ENCODE data around the gene ACTL7A.

The ACTL7A gene

DNA sequence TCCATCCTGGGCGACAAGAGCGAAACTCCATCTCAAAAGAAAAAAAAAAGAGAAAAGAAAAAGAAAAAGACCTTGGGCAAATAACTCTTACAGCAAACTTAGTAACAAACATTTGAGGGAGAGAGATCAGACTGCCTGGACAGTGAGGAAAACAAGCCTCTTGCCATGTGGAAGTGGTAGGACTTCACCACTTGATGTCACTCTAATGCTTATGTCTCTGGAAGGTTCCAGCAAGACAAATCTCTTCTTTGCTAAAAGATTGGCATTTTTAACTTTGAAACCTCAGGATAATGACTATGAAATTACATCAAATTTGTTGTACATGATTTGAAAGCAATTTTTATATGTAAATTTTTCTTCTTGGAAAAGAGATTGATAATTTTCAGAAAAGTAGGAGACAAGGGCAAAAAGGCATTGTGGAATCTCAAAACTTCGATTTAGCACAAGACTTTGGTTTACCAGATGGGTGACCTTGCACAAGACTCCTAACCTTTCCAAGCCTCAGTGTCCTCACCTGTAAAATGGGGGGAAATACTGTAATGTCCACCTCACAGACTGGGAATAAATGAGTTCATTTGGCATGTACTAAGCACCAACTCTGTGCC, 11.7 kb upstream of the ACTL7A start:
- DNase-seq, result no peak

- no peak for DNase-seq
These were observed 10.9 kb upstream of the ACTL7A start for GRCh38 chr9:108851138-108851537.

- no peak for DNase-seq
These were observed 10.0 kb upstream of the ACTL7A start for GRCh38 chr9:108852079-108852478.

- DNase-seq, result no peak
These were observed 8.0 kb upstream of the ACTL7A start for GRCh38 chr9:108854094-108854493.

- no peak for DNase-seq
These were observed 7.2 kb upstream of the ACTL7A start for GRCh38 chr9:108854641-108855528.

DNA sequence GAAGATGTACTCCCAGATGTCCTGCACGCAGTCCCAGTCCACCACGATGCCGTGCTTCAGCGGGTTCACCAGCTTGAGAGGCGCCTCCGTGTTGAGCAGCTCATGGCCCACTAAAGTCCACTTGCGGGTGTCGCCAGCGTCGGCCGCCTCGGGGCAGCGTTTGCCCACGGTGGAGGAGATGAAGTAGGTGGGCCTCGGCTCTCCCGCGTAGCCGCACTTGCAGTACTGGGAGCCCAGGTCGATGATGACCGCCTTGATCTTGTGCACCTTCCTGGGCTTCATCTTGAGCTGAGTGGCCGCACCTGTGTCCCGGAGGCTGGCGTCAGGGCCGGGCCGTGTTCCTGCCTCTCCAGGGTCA, 6.6 kb upstream of the ACTL7A start:
- no peak for DNase-seq

- DNase-seq, result no peak
These were observed 6.2 kb upstream of the ACTL7A start, which contains the start of gene ACTL7B for GRCh38 chr9:108855888-108856287. Gene ACTL7B, minus strand, starts transcription at chr9:108855986. Its CDS starts 56 bp downstream, at chr9:108855930.

DNA sequence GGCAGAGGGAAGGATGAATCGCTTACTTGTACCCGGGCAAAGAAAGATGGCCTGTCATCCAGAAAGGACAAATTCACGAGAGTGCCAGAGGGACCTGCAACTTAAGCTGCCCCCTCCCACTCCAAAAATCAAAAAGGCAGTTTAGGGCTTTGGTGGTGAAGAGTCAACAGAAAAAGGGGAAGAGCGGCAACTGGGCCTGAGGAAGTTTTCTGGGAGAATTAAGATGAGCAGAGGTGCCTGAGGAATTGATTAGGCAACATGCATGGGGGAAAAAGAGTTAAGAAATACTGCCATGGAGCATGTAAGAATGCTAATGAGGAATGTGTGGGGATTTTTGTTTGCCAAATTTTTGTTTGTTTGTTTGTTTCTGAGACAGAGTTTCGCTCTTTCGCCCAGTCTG, 4.5 kb upstream of the ACTL7A start:
- no peak for DNase-seq

- no peak for DNase-seq
These were observed 2.5 kb upstream of the ACTL7A start for GRCh38 chr9:108859459-108860114.

DNA sequence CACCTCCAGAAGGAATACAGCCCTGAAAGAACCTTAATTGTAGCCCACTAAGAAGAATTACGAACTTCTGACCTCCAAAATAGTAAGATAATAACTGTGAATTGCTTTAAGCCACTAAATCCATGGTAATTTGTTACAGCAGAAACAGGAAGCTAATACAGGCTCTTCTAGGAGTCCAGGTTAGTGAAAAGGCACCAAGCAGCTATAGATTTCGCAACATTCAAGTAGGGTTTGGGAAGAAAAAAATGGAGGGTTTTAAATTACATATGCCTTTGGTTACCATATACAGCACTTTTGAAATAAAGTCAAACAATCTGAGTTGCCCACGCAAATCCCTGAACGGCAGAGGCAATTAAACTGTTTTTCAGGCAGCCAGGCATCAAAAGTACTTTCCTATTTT, 1.7 kb upstream of the ACTL7A start:
- DNase-seq, result no peak

DNA sequence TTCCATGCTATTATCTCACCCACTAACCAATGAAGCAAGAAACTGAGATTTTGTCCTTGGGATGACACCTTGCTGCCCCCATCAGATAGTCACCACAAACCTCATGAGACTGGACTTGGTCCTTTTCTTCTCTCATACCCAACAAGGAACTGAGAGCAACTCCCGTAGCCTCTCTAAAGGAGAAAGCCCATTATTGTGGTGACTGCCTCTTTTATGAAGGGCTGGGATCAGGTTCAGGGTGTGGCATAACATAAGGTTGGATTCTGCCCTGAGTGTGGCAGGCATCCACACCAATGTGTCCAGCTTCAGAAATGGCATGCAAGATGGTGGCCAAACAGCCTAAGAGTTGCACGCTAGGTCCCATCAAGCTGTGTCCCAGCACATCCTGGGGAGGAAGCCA, 1.3 kb upstream of the ACTL7A start:
- DNase-seq, result no peak

DNA sequence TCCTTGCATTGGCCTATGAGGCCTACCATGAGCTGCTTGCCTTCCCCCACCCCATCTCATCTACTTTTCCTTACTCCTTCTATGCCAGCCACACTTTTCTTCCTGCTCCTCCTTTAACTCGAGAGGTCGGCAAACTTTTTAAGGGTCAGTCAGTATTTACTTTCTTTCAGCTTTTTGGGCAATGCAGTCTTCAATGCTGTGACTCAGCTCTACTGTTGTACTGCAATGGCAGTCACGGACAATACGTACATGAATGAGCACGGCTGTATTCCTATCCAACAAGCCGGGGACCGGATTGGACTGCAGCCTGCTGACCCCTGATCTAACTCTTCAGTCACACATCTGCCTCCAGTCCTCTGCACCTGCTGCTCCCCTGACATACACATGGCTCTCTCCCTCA, 602 bp upstream of the ACTL7A start:
- no peak for DNase-seq

GRCh38 chr9:108863891-108864290, 1.8 kb downstream of the ACTL7A start:
- no peak for DNase-seq

- no peak for DNase-seq
These were observed 2.4 kb downstream of the ACTL7A start for GRCh38 chr9:108864446-108864845.

DNA sequence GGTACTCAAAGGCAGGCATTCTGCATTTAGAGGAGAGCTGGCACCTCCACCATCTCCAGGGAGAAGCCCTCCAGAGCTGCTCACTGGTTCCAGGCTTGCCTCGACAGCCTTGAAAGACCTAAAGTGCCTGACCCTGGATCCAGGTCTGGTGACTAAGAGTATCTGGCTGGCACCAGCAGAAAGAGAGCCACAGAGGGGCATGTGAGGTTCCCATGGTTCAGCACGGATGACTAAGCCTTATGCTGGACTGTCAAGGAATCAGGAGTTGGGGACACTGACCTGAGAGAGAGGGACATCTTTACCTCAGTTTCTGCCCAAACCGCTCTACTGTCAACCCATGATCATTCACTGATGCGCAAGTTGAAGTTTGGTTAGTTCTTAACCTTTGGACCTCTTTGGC, 3.0 kb downstream of the ACTL7A start:
- DNase-seq, result no peak

- DNase-seq, result no peak
These were observed 3.9 kb downstream of the ACTL7A start for GRCh38 chr9:108866001-108866420.

DNA sequence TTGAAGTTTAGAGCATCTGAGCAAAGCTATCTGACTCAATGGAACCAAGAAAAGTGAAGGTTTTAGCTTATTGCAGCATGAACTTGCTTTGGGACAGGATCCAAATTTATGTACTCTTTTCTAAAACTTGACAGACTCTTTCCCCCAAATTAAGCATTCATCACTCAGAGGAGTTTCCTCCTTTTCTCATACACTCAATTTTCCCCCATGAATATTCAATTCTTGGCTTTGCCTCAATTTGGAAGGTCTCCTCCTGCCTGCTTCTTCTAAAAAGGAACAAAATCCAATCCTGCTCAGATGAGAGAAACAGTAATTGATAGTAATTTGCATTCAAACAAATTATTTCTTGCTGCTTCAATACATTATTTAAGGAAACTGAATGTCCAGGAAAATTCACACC, 5.0 kb downstream of the ACTL7A start:
- no peak for DNase-seq

GRCh38 chr9:108867829-108868228, 5.8 kb downstream of the ACTL7A start:
- DNase-seq, result no peak

DNA sequence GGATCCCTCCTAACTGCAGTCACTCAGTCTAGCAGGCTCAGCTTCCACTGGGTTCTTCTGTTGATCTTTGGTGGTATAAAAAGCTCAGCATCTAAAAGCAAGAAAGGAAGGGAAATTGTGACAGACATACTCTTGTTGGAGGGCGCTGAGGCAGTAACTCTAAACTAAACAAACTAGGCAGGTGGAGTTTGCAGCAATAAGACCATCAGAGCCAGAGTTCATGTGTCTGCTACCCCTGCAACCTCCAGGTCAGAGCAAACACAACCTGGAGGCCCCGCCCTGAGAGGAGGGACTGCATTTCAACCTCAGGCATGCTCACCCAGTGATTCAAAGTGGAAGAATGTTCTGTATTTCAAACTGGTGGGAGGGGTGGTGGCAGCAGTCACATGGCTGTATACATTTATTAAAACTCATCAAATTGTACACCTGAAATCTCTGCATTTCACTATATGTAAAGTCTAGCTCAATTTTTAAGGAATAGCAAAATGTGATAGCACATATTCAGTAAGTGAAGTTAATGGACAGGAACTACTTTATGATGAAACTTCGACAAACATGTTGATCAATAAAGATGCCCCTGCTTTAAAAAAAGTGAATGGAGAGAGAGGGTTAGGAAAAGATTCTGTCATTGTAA, 7.1 kb downstream of the ACTL7A start:
- DNase-seq, result no peak

- DNase-seq, result peak; percentile 39
These were observed 12.2 kb downstream of the ACTL7A start for GRCh38 chr9:108874058-108874788.

- DNase-seq, result no peak
These were observed 14.4 kb downstream of the ACTL7A start for GRCh38 chr9:108876425-108876824.

GRCh38 chr9:108877524-108877923, 15.5 kb downstream of the ACTL7A start:
- no peak for DNase-seq
